Endothelial cell (in vitro differentiated cells): ENCODE measurements around the gene SPOCK1. TPM values are rescaled to one million over a fixed set of nuclear protein-coding genes. Genes with fewer than 3 reads are reported as not detected.

Experiments
- DNase-seq: peaks from one replicate; pipeline ENCODE4 v3.0.0; 2021; ENCODE audit warnings: low spot score
- H3K27ac Mint-ChIP-seq: one replicate; pipeline ENCODE4 v1.8.0; 2021; ENCODE audit warnings: mixed read lengths, inconsistent platforms; ENCODE audit not compliant: unreplicated experiment
- H3K27me3 Mint-ChIP-seq: one replicate; pipeline ENCODE4 v1.8.0; 2021; ENCODE audit warnings: mild to moderate bottlenecking, moderate library complexity, mixed read lengths, inconsistent platforms; ENCODE audit not compliant: unreplicated experiment
- H3K36me3 Mint-ChIP-seq: one replicate; pipeline ENCODE4 v1.8.0; 2021; ENCODE audit warnings: mild to moderate bottlenecking, low read depth, mixed read lengths, inconsistent platforms; ENCODE audit not compliant: unreplicated experiment
- H3K4me1 Mint-ChIP-seq: one replicate; pipeline ENCODE4 v1.8.0; 2021; ENCODE audit warnings: mild to moderate bottlenecking, mixed read lengths, inconsistent platforms; ENCODE audit not compliant: unreplicated experiment
- H3K4me3 Mint-ChIP-seq: one replicate; pipeline ENCODE4 v1.8.0; 2021; ENCODE audit warnings: mild to moderate bottlenecking, mixed read lengths, inconsistent platforms; ENCODE audit not compliant: unreplicated experiment
- H3K9me3 Mint-ChIP-seq: one replicate; pipeline ENCODE4 v1.8.0; 2021; ENCODE audit warnings: mixed read lengths, inconsistent platforms; ENCODE audit not compliant: unreplicated experiment
- total RNA-seq: library from RNA; stranded (reverse); fragmentation: NEBNext Ultra II Directional; extraction: Animal tissue kit (Norgen Biotek cat#: 25700); gene quantifications from one replicate; pipeline ENCODE4 v1.2.1, GENCODE V29; 2021; ENCODE audit not compliant: unreplicated experiment
- TF ChIP-seq, protein P1 (sequence below): fragments of 200-600 bp; sonication (generic); IDR thresholded peaks from one replicate; pipeline ENCODE4 v1.5.0; 2021; ENCODE audit warnings: antibody characterized with exemption; ENCODE audit not compliant: unreplicated experiment

The SPOCK1 gene
- total RNA-seq, 1 donor from 2014 or later: 8.7 TPM

DNA sequence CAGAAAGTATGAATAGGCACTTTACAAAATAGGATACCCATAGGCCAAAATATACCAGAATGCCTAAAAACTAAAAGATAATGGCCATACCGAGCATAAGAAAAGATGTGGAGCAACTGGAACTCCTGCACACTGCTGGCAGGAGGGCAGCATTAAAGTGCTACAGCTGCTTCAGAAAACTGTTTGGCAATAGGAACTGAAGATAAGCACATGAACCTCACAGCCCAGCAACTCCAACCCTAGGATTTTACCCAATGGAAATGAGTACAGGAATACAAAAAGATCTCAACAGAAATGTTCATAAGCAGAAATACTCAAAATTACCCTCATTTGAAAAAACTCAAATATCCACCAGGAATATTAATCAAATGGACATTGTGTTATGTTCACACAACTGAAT is 209.3 kb downstream of the SPOCK1 start:
- H3K9me3 Mint-ChIP-seq: no peaks in the 10 kb centered on the region
- H3K27ac Mint-ChIP-seq: no peak overlapping the region
- H3K4me3 Mint-ChIP-seq: no peak overlapping the region
- TF ChIP-seq, protein P1, sequence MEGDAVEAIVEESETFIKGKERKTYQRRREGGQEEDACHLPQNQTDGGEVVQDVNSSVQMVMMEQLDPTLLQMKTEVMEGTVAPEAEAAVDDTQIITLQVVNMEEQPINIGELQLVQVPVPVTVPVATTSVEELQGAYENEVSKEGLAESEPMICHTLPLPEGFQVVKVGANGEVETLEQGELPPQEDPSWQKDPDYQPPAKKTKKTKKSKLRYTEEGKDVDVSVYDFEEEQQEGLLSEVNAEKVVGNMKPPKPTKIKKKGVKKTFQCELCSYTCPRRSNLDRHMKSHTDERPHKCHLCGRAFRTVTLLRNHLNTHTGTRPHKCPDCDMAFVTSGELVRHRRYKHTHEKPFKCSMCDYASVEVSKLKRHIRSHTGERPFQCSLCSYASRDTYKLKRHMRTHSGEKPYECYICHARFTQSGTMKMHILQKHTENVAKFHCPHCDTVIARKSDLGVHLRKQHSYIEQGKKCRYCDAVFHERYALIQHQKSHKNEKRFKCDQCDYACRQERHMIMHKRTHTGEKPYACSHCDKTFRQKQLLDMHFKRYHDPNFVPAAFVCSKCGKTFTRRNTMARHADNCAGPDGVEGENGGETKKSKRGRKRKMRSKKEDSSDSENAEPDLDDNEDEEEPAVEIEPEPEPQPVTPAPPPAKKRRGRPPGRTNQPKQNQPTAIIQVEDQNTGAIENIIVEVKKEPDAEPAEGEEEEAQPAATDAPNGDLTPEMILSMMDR: no peak
- DNase-seq: no peak
- H3K27me3 Mint-ChIP-seq: no peaks in the 10 kb centered on the region
- H3K36me3 Mint-ChIP-seq: no peaks in the 10 kb centered on the region
- no peaks in the 10 kb centered on the region for H3K4me1 Mint-ChIP-seq

DNA sequence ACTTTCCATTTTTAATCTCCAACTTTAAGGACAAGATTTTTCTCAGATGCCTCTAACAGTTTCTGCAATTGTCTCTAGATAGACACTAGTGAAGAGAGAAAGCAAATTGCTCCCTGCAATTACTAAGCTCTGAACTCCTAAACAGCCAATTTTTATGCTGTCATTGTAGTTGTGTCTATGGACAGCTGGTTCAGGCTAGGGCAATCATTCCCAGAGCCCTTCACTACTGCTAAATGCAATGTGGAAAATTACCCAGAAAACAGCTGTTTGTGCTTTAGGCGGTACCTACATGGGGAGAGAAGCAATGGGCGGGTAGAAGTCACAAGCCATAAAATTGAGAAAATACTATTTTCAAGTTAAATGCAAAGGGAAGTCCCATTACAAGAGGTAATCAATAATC is 211.6 kb downstream of the SPOCK1 start:
- Mint-ChIP-seq H3K27me3 (no peaks in the 10 kb centered on the region), H3K9me3 (no peaks in the 10 kb centered on the region), H3K4me1 (no peaks in the 10 kb centered on the region), H3K4me3 (no peak overlapping the region), H3K36me3 (no peaks in the 10 kb centered on the region), H3K27ac (no peak overlapping the region)
- DNase-seq: no peak
- TF ChIP-seq, protein P1: no peak

DNA sequence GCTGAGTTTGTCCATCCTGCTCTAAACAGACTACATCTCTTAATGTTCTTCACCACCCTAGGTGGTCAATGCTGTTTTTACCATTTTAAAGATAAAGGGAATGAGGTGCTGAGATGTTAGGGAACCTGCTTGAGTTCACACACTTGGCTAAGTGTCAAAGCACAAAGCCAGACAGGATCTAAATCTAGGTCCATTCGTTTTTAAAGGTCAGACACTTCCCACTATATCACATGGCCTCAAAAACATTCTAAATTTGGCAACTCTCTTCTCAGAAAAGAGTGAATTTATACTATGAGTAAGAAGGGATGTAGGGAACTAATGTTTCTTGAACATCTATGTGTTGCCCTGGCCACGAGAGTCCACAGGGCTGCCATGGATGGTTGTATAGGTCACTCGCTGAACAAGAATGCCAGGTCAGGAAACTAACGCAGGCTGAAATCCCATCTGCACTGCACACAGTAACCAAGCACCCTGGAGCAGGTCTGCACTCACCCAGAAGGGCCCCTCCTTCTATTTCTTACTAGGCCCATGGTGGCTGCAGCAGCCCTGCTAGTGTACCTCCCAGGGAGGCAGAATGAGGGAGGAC is 213.0 kb downstream of the SPOCK1 start:
- DNase-seq: no peak
- Mint-ChIP-seq H3K27ac (no peak overlapping the region), H3K27me3 (no peaks in the 10 kb centered on the region), H3K4me1 (no peaks in the 10 kb centered on the region), H3K36me3 (no peaks in the 10 kb centered on the region), H3K4me3 (no peak overlapping the region), H3K9me3 (no peaks in the 10 kb centered on the region)
- TF ChIP-seq, protein P1: no peak

DNA sequence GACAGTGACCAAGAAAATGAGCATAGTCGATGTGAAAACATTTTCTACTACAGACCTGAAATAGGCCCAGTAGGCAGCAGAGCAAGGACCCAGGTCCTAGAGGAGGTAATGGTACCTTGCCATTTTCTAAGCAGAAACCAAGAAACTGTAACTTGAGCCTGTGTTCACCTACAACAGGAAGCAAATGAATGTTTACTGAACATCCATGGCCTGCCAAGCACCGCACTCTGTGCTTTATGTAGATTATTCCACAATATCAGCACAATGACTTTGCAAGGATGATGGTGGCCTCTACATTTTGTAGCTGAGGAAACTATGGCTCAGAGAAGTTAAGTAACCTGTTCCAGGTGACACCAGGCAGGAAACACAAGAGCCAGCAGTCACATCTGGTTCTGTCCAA is 215.3 kb downstream of the SPOCK1 start:
- no peaks in the 10 kb centered on the region for H3K27me3 Mint-ChIP-seq
- no peaks in the 10 kb centered on the region for H3K9me3 Mint-ChIP-seq
- no peak for DNase-seq
- H3K36me3 Mint-ChIP-seq: no peaks in the 10 kb centered on the region
- H3K4me3 Mint-ChIP-seq: no peak overlapping the region
- no peaks in the 10 kb centered on the region for H3K4me1 Mint-ChIP-seq
- TF ChIP-seq, protein P1: no peak
- H3K27ac Mint-ChIP-seq: no peak overlapping the region

DNA sequence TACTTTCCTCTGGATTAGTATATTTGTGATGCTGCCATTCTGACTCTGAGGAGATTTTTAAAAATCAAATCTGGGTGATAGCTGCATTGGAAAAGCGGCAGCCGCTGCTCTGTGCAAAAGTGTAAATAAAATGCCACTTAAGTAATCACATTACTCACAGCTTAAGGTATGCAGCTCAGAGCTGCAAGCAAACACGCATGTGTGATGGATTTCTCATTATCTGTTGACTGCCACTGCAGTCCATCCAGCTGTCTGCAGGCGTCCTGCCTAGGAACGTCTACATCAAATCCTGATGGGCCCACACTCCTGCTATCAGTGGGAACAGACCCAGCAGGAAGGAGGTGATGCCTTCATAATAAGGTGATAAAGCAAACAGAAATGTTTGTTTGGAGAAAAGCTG is 216.9 kb downstream of the SPOCK1 start:
- Mint-ChIP-seq H3K36me3 (no peaks in the 10 kb centered on the region), H3K4me3 (no peak overlapping the region), H3K4me1 (no peaks in the 10 kb centered on the region), H3K27ac (no peak overlapping the region), H3K27me3 (no peaks in the 10 kb centered on the region), H3K9me3 (no peaks in the 10 kb centered on the region)
- DNase-seq: no peak
- TF ChIP-seq, protein P1: no peak
